ENCODE data around the gene PODNL1. TPM values are rescaled to one million over a fixed set of nuclear protein-coding genes. Genes with fewer than 3 reads are reported as not detected.
A peak's percentile ranks its signal among the peaks of the same experiment; 100 is the strongest.

PODNL1 gene
- total and polyA plus RNA-seq, 3 experiments from 2014 or later = 0.24 TPM; not detected in 2

DNA sequence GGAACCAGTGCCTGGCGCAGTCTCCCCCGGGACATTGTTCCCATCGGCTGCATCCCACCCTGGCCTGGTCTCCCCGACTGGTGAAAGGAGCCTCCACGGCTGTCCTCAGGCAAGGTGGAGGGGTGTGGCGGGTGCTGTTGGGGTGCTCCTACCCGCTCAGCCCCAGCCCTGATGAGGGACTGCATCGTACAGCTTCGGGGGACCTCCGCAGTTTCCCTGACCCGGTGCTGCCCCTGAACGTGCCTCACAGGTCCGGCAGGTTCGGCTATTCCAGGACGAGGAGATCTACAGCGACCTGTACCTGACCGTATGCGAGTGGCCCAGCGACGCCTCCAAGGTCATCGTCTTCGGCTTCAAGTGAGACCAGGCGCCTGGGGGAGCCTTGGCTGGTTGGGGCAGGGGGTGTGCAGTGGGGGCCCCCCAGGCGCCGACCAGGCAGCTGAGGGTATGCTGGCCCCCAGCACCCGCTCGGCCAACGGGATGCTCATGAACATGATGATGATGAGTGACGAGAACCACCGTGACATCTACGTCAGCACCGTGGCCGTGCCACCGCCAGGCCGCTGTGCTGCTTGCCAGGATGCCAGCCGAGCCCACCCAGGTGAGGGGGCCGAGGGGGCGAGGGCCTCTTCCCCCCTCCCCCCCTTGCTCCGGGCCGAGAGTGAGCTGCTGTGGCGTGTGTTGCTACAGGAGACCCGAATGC is 17.6 kb upstream of the PODNL1 start:
- CTCF ChIA-PET = interaction anchor here (1.0 to 1.4 kb wide), 2 partner anchors 26 to 32 kb away, joined by 3 read pairs; no protein-coding TSS in a partner anchor

GRCh38 chr19:13954185-13954584 is 16.0 kb upstream of the PODNL1 start:
- no peaks in the 10 kb centered on the region for H3K27me3 Mint-ChIP-seq
- POLR2A ChIA-PET = no interaction called here
- H3K27me3 ChIP-seq (ENCODE audit: insufficient read depth, low read length, poor library complexity, severe bottlenecking) = no peaks in the 10 kb centered on the region
- DNase-seq = no peak
- H3K4me3 ChIP-seq (ENCODE audit: low read length) = no peak overlapping the region
- H3K36me3 Mint-ChIP-seq = peaks cover 0 to 51% (median 0%) of the 10 kb centered on the region in 3 donors
- H3K27ac ChIP-seq (ENCODE audit: low read depth, low read length) = no peak overlapping the region
- peak overlapping the region; percentile 80 to 100 (median 85) for H3K4me3 Mint-ChIP-seq
- H3K36me3 ChIP-seq (ENCODE audit: insufficient read depth, low read length) = peaks cover 31% of the 10 kb centered on the region
- CTCF ChIA-PET = interaction anchor here (0.9 kb wide), 1 partner anchor 94 kb away, joined by 3 read pairs; no protein-coding TSS in a partner anchor
- H3K4me1 ChIP-seq (ENCODE audit: insufficient read depth, low read length) = peaks cover 16% of the 10 kb centered on the region
- peak overlapping the region in 5 of 8 donors; percentile 17 to 88 (median 57) for H3K27ac Mint-ChIP-seq
- no peaks in the 10 kb centered on the region for H3K9me3 ChIP-seq (ENCODE audit: low read length)
- H3K9me3 Mint-ChIP-seq = no peaks in the 10 kb centered on the region
- H3K4me1 Mint-ChIP-seq = peaks cover 18 to 35% (median 22%) of the 10 kb centered on the region in 3 donors

More for the DNA sequence above, 17.6 kb upstream of the PODNL1 start:
- Histone ChIP-seq H3K9me3 (ENCODE audit: low read length) (no peaks in the 10 kb centered on the region), H3K36me3 (ENCODE audit: insufficient read depth, low read length) (peaks cover 36% of the 10 kb centered on the region), H3K4me3 (ENCODE audit: low read length) (no peak overlapping the region), H3K27me3 (ENCODE audit: insufficient read depth, low read length, poor library complexity, severe bottlenecking) (no peaks in the 10 kb centered on the region), H3K4me1 (ENCODE audit: insufficient read depth, low read length) (peaks cover 16% of the 10 kb centered on the region), H3K27ac (ENCODE audit: low read depth, low read length) (no peak overlapping the region)
- H3K4me3 Mint-ChIP-seq = peak overlapping the region in 1 of 7 donors; percentile 27
- no peaks in the 10 kb centered on the region for H3K9me3 Mint-ChIP-seq
- H3K4me1 Mint-ChIP-seq = peaks cover 18 to 35% (median 22%) of the 10 kb centered on the region in 3 donors
- H3K27me3 Mint-ChIP-seq = no peaks in the 10 kb centered on the region
- POLR2A ChIA-PET = interaction anchor here (0.6 kb wide), 1 partner anchor 38 kb away, joined by 5 read pairs; no protein-coding TSS in a partner anchor
- H3K27ac Mint-ChIP-seq = no peak overlapping the region
- DNase-seq = no peak
- H3K36me3 Mint-ChIP-seq = peaks cover 0 to 66% (median 0%) of the 10 kb centered on the region in 3 donors

DNA sequence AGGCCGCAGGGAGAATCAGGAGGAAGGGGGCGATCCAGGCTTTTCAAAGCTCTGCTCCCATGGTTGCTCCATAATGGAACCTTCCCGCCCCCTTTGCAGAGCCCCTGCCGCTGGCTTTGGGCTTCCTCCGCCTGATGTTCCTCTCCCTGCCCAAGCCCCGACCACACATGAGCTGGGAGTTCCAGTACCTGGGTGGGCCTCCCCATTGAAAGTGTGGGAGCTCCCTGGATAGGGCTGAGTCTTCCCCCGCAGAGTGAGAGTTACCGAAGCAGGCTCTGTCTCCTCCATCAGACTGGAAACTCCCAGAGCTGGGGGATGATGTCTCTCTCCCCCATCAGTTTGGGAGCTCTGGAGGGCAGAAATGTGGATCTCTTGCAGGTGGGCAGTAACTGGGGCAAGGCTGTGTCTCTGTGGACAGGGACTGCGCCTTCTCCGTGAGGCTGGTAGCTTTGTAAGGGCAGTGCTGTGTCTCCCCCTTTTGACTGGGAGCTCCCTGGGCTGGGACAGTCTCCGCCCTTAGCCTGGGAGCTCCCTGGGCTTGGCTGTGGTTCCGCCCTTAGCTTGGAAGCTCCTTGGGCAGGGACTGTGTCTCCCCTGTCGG is 14.8 kb upstream of the PODNL1 start:
- Histone ChIP-seq H3K36me3 (ENCODE audit: insufficient read depth, low read length) (peaks cover 23% of the 10 kb centered on the region), H3K9me3 (ENCODE audit: low read length) (no peaks in the 10 kb centered on the region), H3K4me3 (ENCODE audit: low read length) (peak overlapping the region; percentile 84), H3K27ac (ENCODE audit: low read depth, low read length) (peak overlapping the region; percentile 85), H3K27me3 (ENCODE audit: insufficient read depth, low read length, poor library complexity, severe bottlenecking) (no peaks in the 10 kb centered on the region), H3K4me1 (ENCODE audit: insufficient read depth, low read length) (peaks cover 16% of the 10 kb centered on the region)
- H3K9me3 Mint-ChIP-seq = no peaks in the 10 kb centered on the region
- peak overlapping the region; percentile 79 to 100 (median 85) for H3K4me3 Mint-ChIP-seq
- H3K27me3 Mint-ChIP-seq = no peaks in the 10 kb centered on the region
- peaks cover 18 to 30% (median 22%) of the 10 kb centered on the region in 3 donors for H3K4me1 Mint-ChIP-seq
- peak overlapping the region; percentile 67 to 91 (median 80) for H3K27ac Mint-ChIP-seq
- no peak for DNase-seq
- POLR2A ChIA-PET = interaction anchor here (0.6 to 1.5 kb wide), 5 partner anchors 34 to 79 kb away, joined by 3 to 7 read pairs (median 4); partner anchors contain the start of genes IL27RA and RFX1
- peaks cover 0 to 40% (median 0%) of the 10 kb centered on the region in 3 donors for H3K36me3 Mint-ChIP-seq
- CTCF ChIA-PET = interaction anchor here (1.3 to 1.6 kb wide), 5 partner anchors 51 to 184 kb away, joined by 4 to 6 read pairs (median 5); partner anchors contain the start of gene ASF1B

DNA sequence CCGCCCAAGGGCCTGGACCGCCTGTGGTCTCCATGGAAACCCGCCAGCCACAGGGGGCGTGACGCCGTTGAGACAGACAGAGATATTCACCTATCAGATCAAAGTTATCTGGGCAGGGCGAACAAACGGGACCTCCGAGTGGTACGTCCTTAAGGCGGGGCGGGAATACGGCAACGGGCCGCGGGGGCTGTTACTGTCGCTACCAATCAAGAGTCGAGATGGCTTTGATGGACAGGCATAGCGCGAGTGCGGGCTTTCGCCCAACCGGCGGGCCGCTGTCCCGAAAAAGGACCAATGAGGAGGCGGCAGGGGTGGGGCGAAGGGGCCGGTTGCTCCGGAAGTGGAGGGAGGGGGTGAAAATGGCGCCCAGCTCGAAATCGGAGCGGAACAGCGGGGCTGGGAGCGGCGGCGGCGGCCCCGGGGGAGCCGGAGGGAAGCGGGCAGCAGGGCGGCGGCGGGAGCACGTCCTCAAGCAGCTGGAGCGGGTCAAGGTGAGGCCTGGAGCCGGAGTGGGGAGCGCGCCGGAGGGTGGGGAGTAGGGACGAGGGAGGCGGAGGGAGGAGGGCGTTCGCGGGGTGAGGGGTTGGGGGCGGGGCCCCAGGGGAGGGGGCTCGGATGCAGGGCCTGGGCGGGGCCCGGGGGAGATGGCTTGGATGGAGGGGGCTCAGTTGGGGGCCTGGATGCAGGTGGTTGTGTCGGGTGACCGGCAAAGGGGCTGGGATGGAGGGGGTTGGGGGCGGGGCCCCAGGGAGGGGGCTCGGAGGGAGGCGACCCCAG is 14.1 kb upstream of the PODNL1 start, which contains the start of gene DCAF15:
Gene DCAF15 (plus strand): TSS at position 356 of the 777 bp plus-strand sequence. CDS start 4 bp downstream, at position 360.
- H3K27ac ChIP-seq (ENCODE audit: low read depth, low read length) = peak within 1 kb of the TSS; percentile 85
- POLR2A ChIA-PET = interaction anchor here (0.6 to 1.5 kb wide), 5 partner anchors 35 to 79 kb away, joined by 3 to 7 read pairs (median 4); partner anchors contain the start of genes IL27RA and RFX1
- H3K27me3 Mint-ChIP-seq = no peaks in the 10 kb centered on the region

GRCh38 chr19:13951799-13952153 is 13.6 kb upstream of the PODNL1 start:
- peak overlapping the region; percentile 87 to 97 (median 94) for H3K27ac Mint-ChIP-seq
- H3K4me3 Mint-ChIP-seq = peak overlapping the region; percentile 82 to 100 (median 92)
- ChIA-PET CTCF (interaction anchor here (1.2 to 1.6 kb wide), 2 partner anchors 41 to 117 kb away, joined by 3 to 4 read pairs; no protein-coding TSS in a partner anchor), POLR2A (interaction anchor here (0.6 to 1.5 kb wide), 4 partner anchors 52 to 115 kb away, joined by 3 to 7 read pairs (median 5); partner anchors contain the start of genes IL27RA and RFX1)
- no peaks in the 10 kb centered on the region for H3K9me3 ChIP-seq (ENCODE audit: low read length)
- DNase-seq = no peak
- no peaks in the 10 kb centered on the region for H3K27me3 Mint-ChIP-seq
- H3K36me3 ChIP-seq (ENCODE audit: insufficient read depth, low read length) = peaks cover 16% of the 10 kb centered on the region
- H3K9me3 Mint-ChIP-seq = no peaks in the 10 kb centered on the region
- H3K27ac ChIP-seq (ENCODE audit: low read depth, low read length) = peak overlapping the region; percentile 85
- H3K4me1 Mint-ChIP-seq = peaks cover 18 to 27% (median 22%) of the 10 kb centered on the region in 3 donors
- peaks cover 0 to 28% (median 0%) of the 10 kb centered on the region in 3 donors for H3K36me3 Mint-ChIP-seq
- no peaks in the 10 kb centered on the region for H3K27me3 ChIP-seq (ENCODE audit: insufficient read depth, low read length, poor library complexity, severe bottlenecking)
- H3K4me3 ChIP-seq (ENCODE audit: low read length) = peak overlapping the region; percentile 47
- H3K4me1 ChIP-seq (ENCODE audit: insufficient read depth, low read length) = peaks cover 16% of the 10 kb centered on the region

More for the DNA sequence above, 14.1 kb upstream of the PODNL1 start, which contains the start of gene DCAF15:
- Mint-ChIP-seq H3K4me1 (peaks cover 18 to 30% (median 22%) of the 10 kb centered on the region in 3 donors), H3K9me3 (no peaks in the 10 kb centered on the region), H3K4me3 (peak within 1 kb of the TSS; percentile 84 to 100 (median 92)), H3K27ac (peak within 1 kb of the TSS; percentile 92 to 98 (median 94)), H3K36me3 (peaks cover 0 to 33% (median 0%) of the 10 kb centered on the region in 3 donors)
- no peaks in the 10 kb centered on the region for H3K27me3 ChIP-seq (ENCODE audit: insufficient read depth, low read length, poor library complexity, severe bottlenecking)
- CTCF ChIA-PET = interaction anchor here (1.2 to 1.6 kb wide), 6 partner anchors 42 to 184 kb away, joined by 3 to 6 read pairs (median 4); partner anchors contain the start of gene ASF1B
- H3K4me1 ChIP-seq (ENCODE audit: insufficient read depth, low read length) = peaks cover 16% of the 10 kb centered on the region
- peaks cover 22% of the 10 kb centered on the region for H3K36me3 ChIP-seq (ENCODE audit: insufficient read depth, low read length)
- peak within 1 kb of the TSS; percentile 84 for H3K4me3 ChIP-seq (ENCODE audit: low read length)
- H3K9me3 ChIP-seq (ENCODE audit: low read length) = no peaks in the 10 kb centered on the region
- DNase-seq = peak; percentile 98 to 99 (median 99)

- peaks cover 9% of the 10 kb centered on the region for H3K36me3 ChIP-seq (ENCODE audit: insufficient read depth, low read length)
- DNase-seq = no peak
- no peaks in the 10 kb centered on the region for H3K9me3 Mint-ChIP-seq
- no peaks in the 10 kb centered on the region for H3K9me3 ChIP-seq (ENCODE audit: low read length)
- no peak overlapping the region for H3K4me3 ChIP-seq (ENCODE audit: low read length)
- H3K27ac ChIP-seq (ENCODE audit: low read depth, low read length) = no peak overlapping the region
- peak overlapping the region in 2 of 8 donors; percentile 24 to 92 for H3K27ac Mint-ChIP-seq
- peaks cover 18 to 27% (median 22%) of the 10 kb centered on the region in 3 donors for H3K4me1 Mint-ChIP-seq
- peaks cover 0 to 21% (median 0%) of the 10 kb centered on the region in 3 donors for H3K36me3 Mint-ChIP-seq
- ChIA-PET POLR2A (interaction anchor here (0.6 kb wide), 1 partner anchor 114 kb away, joined by 5 read pairs; no protein-coding TSS in a partner anchor), CTCF (interaction anchor here (1.2 to 1.6 kb wide), 2 partner anchors 41 to 118 kb away, joined by 3 to 4 read pairs; no protein-coding TSS in a partner anchor)
- H3K27me3 ChIP-seq (ENCODE audit: insufficient read depth, low read length, poor library complexity, severe bottlenecking) = no peaks in the 10 kb centered on the region
- H3K4me3 Mint-ChIP-seq = peak overlapping the region in 1 of 7 donors; percentile 73
- no peaks in the 10 kb centered on the region for H3K27me3 Mint-ChIP-seq
- peaks cover 16% of the 10 kb centered on the region for H3K4me1 ChIP-seq (ENCODE audit: insufficient read depth, low read length)
These were observed 12.8 kb upstream of the PODNL1 start for GRCh38 chr19:13951043-13951442.

GRCh38 chr19:13946414-13946813 is 8.2 kb upstream of the PODNL1 start:
- H3K27ac Mint-ChIP-seq = peak overlapping the region in 1 of 8 donors; percentile 57

More at GRCh38 chr19:13946414-13946813, 8.2 kb upstream of the PODNL1 start:
- no peak overlapping the region for H3K4me3 Mint-ChIP-seq
- no peaks in the 10 kb centered on the region for H3K27me3 Mint-ChIP-seq
- no peaks in the 10 kb centered on the region for H3K4me1 ChIP-seq (ENCODE audit: insufficient read depth, low read length)
- H3K4me1 Mint-ChIP-seq = no peaks in the 10 kb centered on the region
- no peak for DNase-seq
- POLR2A ChIA-PET = interaction anchor here (0.6 kb wide), 1 partner anchor 107 kb away, joined by 6 read pairs; no protein-coding TSS in a partner anchor
- no peaks in the 10 kb centered on the region for H3K9me3 ChIP-seq (ENCODE audit: low read length)
- no peaks in the 10 kb centered on the region for H3K9me3 Mint-ChIP-seq
- CTCF ChIA-PET = no interaction called here
- H3K27ac ChIP-seq (ENCODE audit: low read depth, low read length) = no peak overlapping the region
- no peak overlapping the region for H3K4me3 ChIP-seq (ENCODE audit: low read length)
- peaks cover 0 to 3% (median 0%) of the 10 kb centered on the region in 3 donors for H3K36me3 Mint-ChIP-seq
- no peaks in the 10 kb centered on the region for H3K36me3 ChIP-seq (ENCODE audit: insufficient read depth, low read length)
- no peaks in the 10 kb centered on the region for H3K27me3 ChIP-seq (ENCODE audit: insufficient read depth, low read length, poor library complexity, severe bottlenecking)

Data from CD8-positive, alpha-beta memory T cell (primary cell).